GM23338 (cell line): Measurements from ENCODE around the gene CA7. TPM values are rescaled to one million over a fixed set of nuclear protein-coding genes. Genes with fewer than 3 reads are reported as not detected.

Experiments
- ATAC-seq: fragments of 200-7000 bp; cut with Tn5 transposase; 3 replicates; pipeline ENCODE4 v1.9.1; 2020
- DNase-seq: peaks from one replicate; pipeline ENCODE4 v3.0.0-alpha.2; 2015; ENCODE audit warnings: low spot score
- H2AFZ ChIP-seq: fragments of 200-600 bp; sonication (generic); 2 replicates; pipeline ENCODE4 v1.8.0; 2016; ENCODE audit warnings: antibody characterized with exemption, mild to moderate bottlenecking, moderate library complexity
- H3F3A ChIP-seq: fragments of 200-600 bp; sonication (generic); replicated peaks from 2 replicates; pipeline ENCODE4 v1.8.0; 2017; ENCODE audit warnings: antibody characterized with exemption, mixed run types, low read depth
- H3K27ac ChIP-seq: fragments of 200-600 bp; sonication (generic); 2 replicates; pipeline ENCODE4 v1.6.1; 2016; ENCODE audit warnings: low read depth
- H3K27me3 ChIP-seq: fragments of 200-600 bp; sonication (generic); 2 replicates; pipeline ENCODE4 v1.8.0; 2016; ENCODE audit warnings: mild to moderate bottlenecking, mixed run types, moderate library complexity; ENCODE audit not compliant: insufficient read depth
- H3K36me3 ChIP-seq: fragments of 200-600 bp; sonication (generic); 2 replicates; pipeline ENCODE4 v1.8.0; 2016; ENCODE audit warnings: mild to moderate bottlenecking; ENCODE audit not compliant: insufficient read depth
- H3K4me1 ChIP-seq: fragments of 200-600 bp; sonication (generic); 2 replicates; pipeline ENCODE4 v1.8.0; 2016; ENCODE audit warnings: mild to moderate bottlenecking, moderate library complexity; ENCODE audit not compliant: insufficient read depth
- H3K4me2 ChIP-seq: fragments of 200-600 bp; sonication (generic); 2 replicates; pipeline ENCODE4 v1.7.1; 2017; ENCODE audit warnings: mixed run types
- H3K4me3 ChIP-seq: fragments of 200-600 bp; sonication (generic); 2 replicates; pipeline ENCODE4 v1.6.1; 2016; ENCODE audit warnings: mixed run types
- H3K79me2 ChIP-seq: fragments of 200-600 bp; sonication (generic); replicated peaks from 2 replicates; pipeline ENCODE4 v1.8.0; 2017; ENCODE audit warnings: mild to moderate bottlenecking; ENCODE audit not compliant: insufficient read depth
- H3K9me2 ChIP-seq: fragments of 200-600 bp; sonication (generic); 2 replicates; pipeline ENCODE4 v1.8.0; 2017; ENCODE audit not compliant: insufficient read depth
- H4K20me1 ChIP-seq: fragments of 200-600 bp; sonication (generic); replicated peaks from 2 replicates; pipeline ENCODE4 v1.8.0; 2017; ENCODE audit warnings: mild to moderate bottlenecking; ENCODE audit not compliant: insufficient read depth
- H3K27ac Mint-ChIP-seq: 2 replicates; pipeline ENCODE4 v1.8.0; 2020; ENCODE audit warnings: inconsistent platforms, mild to moderate bottlenecking, moderate library complexity, mixed read lengths
- H3K27me3 Mint-ChIP-seq: 3 replicates; pipeline ENCODE4 v1.8.0; 2022; ENCODE audit warnings: low read depth, mild to moderate bottlenecking, moderate library complexity, mixed read lengths, inconsistent platforms; ENCODE audit not compliant: insufficient read depth, poor library complexity
- H3K36me3 Mint-ChIP-seq: 3 replicates; pipeline ENCODE4 v1.8.0; 2021; ENCODE audit warnings: low read depth, mild to moderate bottlenecking, inconsistent platforms, moderate library complexity, mixed read lengths
- H3K4me1 Mint-ChIP-seq: 3 replicates; pipeline ENCODE4 v1.8.0; 2020; ENCODE audit warnings: mild to moderate bottlenecking, inconsistent platforms, mixed read lengths
- H3K4me3 Mint-ChIP-seq: 3 replicates; pipeline ENCODE4 v1.8.0; 2021; ENCODE audit warnings: moderate library complexity, mild to moderate bottlenecking, inconsistent platforms, mixed read lengths
- H3K9me3 Mint-ChIP-seq: 3 replicates; pipeline ENCODE4 v1.8.0; 2020; ENCODE audit warnings: moderate library complexity, mild to moderate bottlenecking, inconsistent platforms, mixed read lengths
- CREB1 ChIP-seq: fragments of 250-450 bp; sonication (Bioruptor Pico); IDR thresholded peaks from 2 replicates; pipeline ENCODE4 v1.5.0; 2020; ENCODE audit warnings: low read depth, mild to moderate bottlenecking, moderate library complexity
- CTCF ChIP-seq, 2 experiments: fragments of 200-600 bp in 1 of 2; sonication (generic) in 1 of 2; conservative IDR thresholded peaks; 2 replicates each; pipeline versions ENCODE4 v1.5.1 to v1.6.1; 2016 to 2017; ENCODE audit warnings: antibody characterized with exemption in 2 of 2, low read depth in 2 of 2, mild to moderate bottlenecking in 2 of 2, moderate library complexity in 1 of 2
- ETS1 ChIP-seq: IDR thresholded peaks from 2 replicates; pipeline ENCODE4 v1.6.1; 2016; ENCODE audit warnings: antibody characterized with exemption
- EZH2 ChIP-seq: fragments of 200-600 bp; sonication (generic); IDR thresholded peaks from one replicate; pipeline ENCODE4 v1.8.0; 2017; ENCODE audit warnings: antibody characterized with exemption, mild to moderate bottlenecking, low read depth; ENCODE audit not compliant: unreplicated experiment
- EZH2phosphoT487 ChIP-seq: fragments of 200-600 bp; sonication (generic); IDR thresholded peaks from one replicate; pipeline ENCODE4 v1.8.1; 2018; ENCODE audit warnings: antibody characterized with exemption; ENCODE audit not compliant: unreplicated experiment
- JUNB ChIP-seq: IDR thresholded peaks from one replicate; pipeline ENCODE4 v1.6.1; 2016; ENCODE audit warnings: antibody characterized with exemption; ENCODE audit not compliant: unreplicated experiment
- NANOG ChIP-seq: IDR thresholded peaks from 2 replicates; pipeline ENCODE4 v1.6.1; 2016; ENCODE audit warnings: antibody characterized with exemption, borderline replicate concordance
- POLR2AphosphoS5 ChIP-seq: IDR thresholded peaks from 2 replicates; pipeline ENCODE4 v1.6.1; 2016; ENCODE audit warnings: antibody characterized with exemption, low read depth
- REST ChIP-seq: IDR thresholded peaks from one replicate; pipeline ENCODE4 v1.6.1; 2018; ENCODE audit warnings: antibody characterized with exemption; ENCODE audit not compliant: unreplicated experiment
- STAT1 ChIP-seq: IDR thresholded peaks from one replicate; pipeline ENCODE4 v1.6.1; 2016; ENCODE audit warnings: antibody characterized with exemption; ENCODE audit not compliant: unreplicated experiment
- ZNF114 ChIP-seq: fragments of 250-450 bp; sonication (Bioruptor Pico); IDR thresholded peaks from 2 replicates; pipeline ENCODE4 v1.5.0; 2020; ENCODE audit warnings: mild to moderate bottlenecking, moderate library complexity
- ZNF462 ChIP-seq: fragments of 250-450 bp; sonication (Bioruptor Pico); IDR thresholded peaks from 2 replicates; pipeline ENCODE4 v1.5.0; 2020; ENCODE audit warnings: mild to moderate bottlenecking, moderate library complexity
- polyA plus RNA-seq: library from polyadenylated mRNA; unstranded; fragments of >200 nt; fragmentation: Nextera tagmentation; extraction: Ambion mirVana; gene quantifications from 2 replicates; pipeline ENCODE4 v1.2.1, GENCODE V29; 2016
- total RNA-seq: library from RNA; depleted of rRNA; stranded (reverse); fragments of >200 nt; shearing (Covaris generic); gene quantifications from 2 replicates; pipeline ENCODE4 v1.2.3, GENCODE V29; 2014

The CA7 gene
- total and polyA plus RNA-seq, 2 experiments from 2014 or later = 2.1 to 2.8 TPM

- no peak for TF ChIP-seq EZH2phosphoT487
- TF ChIP-seq ZNF114 = no peak
- TF ChIP-seq NANOG = no peak
- TF ChIP-seq STAT1 = no peak
- TF ChIP-seq EZH2 = no peak
- TF ChIP-seq JUNB = no peak
- TF ChIP-seq ETS1 = no peak
- TF ChIP-seq CREB1 (CRISPR knock-in tag) = no peak
- TF ChIP-seq ZNF462 (CRISPR knock-in tag) = no peak
- no peak for TF ChIP-seq CTCF (conservative IDR thresholded peaks at IDR 0.05; ENCODE audit: low read depth in 2 of 2)
- TF ChIP-seq POLR2AphosphoS5 = no peak
- no peak for TF ChIP-seq REST
- Histone ChIP-seq H3K4me1 (peaks cover under 1% of the 10 kb centered on the region; the same call in 1 of the 2 replicates), H3K36me3 (peaks cover 40% of the 10 kb centered on the region), H3K4me2 (no peak overlapping the region), H4K20me1 (peaks cover 30% of the 10 kb centered on the region), H3K79me2 (peaks cover 51% of the 10 kb centered on the region), H3F3A (no peaks in the 10 kb centered on the region; the same call in 1 of the 2 replicates), H3K4me3 (no peak overlapping the region), H3K27me3 (no peaks in the 10 kb centered on the region), H3K27ac (peak overlapping the region; percentile 11; the same call in 1 of the 2 replicates), H2AFZ (no peak overlapping the region), H3K9me2 (no peaks in the 10 kb centered on the region)
- no peak for DNase-seq
- Mint-ChIP-seq H3K4me3 (no peak overlapping the region), H3K27me3 (no peaks in the 10 kb centered on the region), H3K36me3 (peaks cover 77% of the 10 kb centered on the region), H3K27ac (no peak overlapping the region), H3K9me3 (no peaks in the 10 kb centered on the region), H3K4me1 (peaks cover 6% of the 10 kb centered on the region; the same call in 2 of the 3 replicates)
- ATAC-seq = no peak
Measured at GRCh38 chr16:66824006-66824405, 20.2 kb upstream of the CA7 start.
